ENCODE results near the gene SCN3A.

The SCN3A gene

DNA sequence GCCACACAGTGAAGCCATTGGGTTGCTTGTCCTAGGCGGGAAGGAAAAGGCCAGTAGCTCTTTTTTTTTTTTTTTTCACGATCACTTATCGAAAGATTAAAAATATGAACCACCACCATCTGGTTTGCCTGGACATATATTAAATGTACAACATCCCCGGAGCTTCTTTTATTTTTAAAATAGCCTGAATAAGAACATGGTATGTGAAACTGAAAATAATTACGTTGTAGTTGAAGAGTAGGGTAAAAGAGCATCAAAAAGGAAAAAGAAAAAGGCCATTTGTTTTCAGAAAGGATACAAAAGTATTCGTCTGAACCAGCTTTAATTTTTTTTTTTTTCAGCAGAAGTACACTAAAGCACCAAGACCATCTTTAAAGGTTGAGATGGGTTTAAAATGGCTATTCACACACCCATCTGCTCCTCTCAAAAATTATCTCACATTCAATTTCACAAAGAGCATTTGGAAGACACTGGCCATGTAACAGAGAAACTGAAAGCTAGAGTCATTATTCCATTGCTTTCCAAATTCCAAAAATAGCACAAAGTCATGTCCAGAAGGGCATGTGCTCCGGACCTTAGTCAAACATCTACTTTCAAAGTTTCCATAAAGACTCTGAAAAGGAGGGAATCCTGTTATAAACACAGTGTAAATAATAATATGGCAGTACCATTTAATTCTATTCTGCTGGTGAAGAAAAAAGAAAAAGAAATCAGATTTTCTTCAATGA, 82.9 kb downstream of the SCN3A start:
- in situ Hi-C loops (cut with MboI; ENCODE audit: low pct_unique_long_range_greater_than_20kb, low sequenced_read_pairs), result no loop called here
- DNase-seq, result no peak

DNA sequence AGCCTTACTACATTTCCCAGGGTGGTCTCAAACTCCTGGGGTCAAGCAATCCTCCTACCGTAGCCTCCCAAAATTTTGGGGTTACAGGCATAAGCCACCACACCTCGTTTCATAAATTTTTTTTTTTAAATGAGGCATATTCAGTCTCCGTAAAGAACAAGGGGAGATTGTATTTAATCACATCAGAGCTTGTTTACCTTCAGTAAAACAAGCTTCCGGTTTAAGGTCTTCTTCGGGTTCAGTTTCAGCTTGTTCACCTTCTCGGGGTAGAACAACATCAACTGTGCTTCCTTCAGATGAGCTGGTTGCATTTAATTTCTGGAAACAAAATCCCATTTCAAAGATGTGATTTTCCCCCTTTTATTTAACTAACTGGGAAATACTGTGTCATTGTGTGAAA, 88.6 kb downstream of the SCN3A start:
- no peak for DNase-seq
- in situ Hi-C loops (cut with MboI; ENCODE audit: low pct_unique_long_range_greater_than_20kb, low sequenced_read_pairs), result no loop called here

GRCh38 chr2:165114346-165114939, 89.4 kb downstream of the SCN3A start:
- no peak for DNase-seq

DNA sequence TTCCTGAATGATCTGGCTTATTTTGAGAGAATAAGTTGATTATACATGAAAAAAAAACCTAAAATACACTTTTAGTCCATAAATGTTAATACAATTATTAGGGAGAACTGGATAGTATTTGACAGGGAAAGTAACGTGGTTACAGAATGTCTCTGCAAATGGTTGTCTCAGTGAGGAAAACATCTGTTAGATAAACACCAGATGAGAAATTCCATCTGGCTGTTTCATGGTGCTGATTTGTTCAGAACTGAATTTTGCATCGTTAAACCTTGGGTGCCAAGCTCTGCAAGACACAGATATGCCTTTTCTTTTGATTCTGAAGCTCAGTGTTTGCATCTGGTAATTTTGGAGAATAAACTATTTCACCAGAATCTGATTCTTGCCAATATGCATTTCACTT, 90.4 kb downstream of the SCN3A start:
- in situ Hi-C loops (cut with MboI; ENCODE audit: low pct_unique_long_range_greater_than_20kb, low sequenced_read_pairs), result no loop called here
- DNase-seq, result no peak

More at GRCh38 chr2:165114346-165114939, 89.4 kb downstream of the SCN3A start:
- in situ Hi-C loops (cut with MboI; ENCODE audit: low pct_unique_long_range_greater_than_20kb, low sequenced_read_pairs), result no loop called here

DNA sequence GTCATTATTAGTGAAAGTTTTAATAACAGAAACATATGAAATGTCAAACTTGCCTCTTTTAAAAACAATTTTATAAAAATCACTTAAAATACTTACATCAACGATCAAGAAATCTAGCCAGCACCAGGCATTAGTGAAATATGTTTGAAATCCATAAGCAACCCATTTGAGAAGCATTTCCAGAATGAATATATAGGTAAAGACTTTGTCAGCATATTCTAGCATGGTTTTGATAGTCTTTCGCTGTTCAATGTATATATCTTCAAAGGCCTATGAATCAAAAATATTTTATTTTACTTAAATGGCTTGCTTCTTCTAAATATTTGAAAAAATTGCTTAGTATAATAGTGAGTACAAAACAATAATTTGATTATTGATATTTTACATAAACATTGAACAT, 91.1 kb downstream of the SCN3A start:
- DNase-seq, result no peak
- in situ Hi-C loops (cut with MboI; ENCODE audit: low pct_unique_long_range_greater_than_20kb, low sequenced_read_pairs), result no loop called here

DNA sequence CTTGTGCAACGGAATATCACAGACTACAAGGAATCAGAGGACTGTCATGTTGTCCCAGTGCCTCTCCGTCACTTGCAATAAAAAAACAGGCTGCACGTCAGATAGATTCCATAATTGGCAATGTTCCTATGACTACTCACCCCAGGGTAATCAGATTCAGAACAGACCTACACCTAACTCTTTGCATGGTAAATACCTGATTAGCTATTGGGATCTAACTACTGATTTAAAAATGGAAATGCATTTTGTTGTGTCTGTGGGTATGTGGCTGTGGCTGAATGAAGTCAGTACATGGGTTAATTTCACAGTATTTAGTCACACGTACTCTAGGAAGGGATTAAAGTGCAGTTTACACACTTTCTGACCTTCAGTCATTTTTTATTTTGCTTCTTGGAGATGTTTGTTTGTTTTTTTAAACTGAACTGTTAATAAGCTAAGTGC, 91.7 kb downstream of the SCN3A start:
- in situ Hi-C loops (cut with MboI; ENCODE audit: low pct_unique_long_range_greater_than_20kb, low sequenced_read_pairs), result no loop called here
- no peak for DNase-seq

GRCh38 chr2:165110394-165110793, 93.5 kb downstream of the SCN3A start:
- in situ Hi-C loops (cut with MboI; ENCODE audit: low pct_unique_long_range_greater_than_20kb, low sequenced_read_pairs), result no loop called here

DNA sequence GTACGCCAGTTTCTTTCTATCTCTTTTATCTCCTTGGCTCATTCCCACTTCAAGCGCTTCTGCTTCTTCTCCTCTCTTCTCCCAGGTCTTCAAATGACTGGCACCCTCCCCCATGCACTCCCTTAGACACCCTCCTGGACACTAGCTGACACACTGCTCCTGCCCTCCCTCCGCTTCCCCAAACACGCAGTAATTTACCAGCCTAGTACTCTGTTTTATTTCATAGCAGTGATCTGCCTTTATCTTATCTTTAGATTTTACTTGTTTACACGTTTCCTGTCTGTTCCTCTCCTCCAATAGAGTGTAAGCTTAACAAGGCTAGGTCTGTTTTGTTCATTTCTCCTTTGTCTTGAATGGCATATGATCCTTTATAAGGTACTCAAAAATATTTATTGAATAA, 93.9 kb downstream of the SCN3A start:
- DNase-seq, result no peak
- in situ Hi-C loops (cut with MboI; ENCODE audit: low pct_unique_long_range_greater_than_20kb, low sequenced_read_pairs), result no loop called here

More at GRCh38 chr2:165110394-165110793, 93.5 kb downstream of the SCN3A start:
- no peak for DNase-seq

GRCh38 chr2:165105926-165106325, 97.9 kb downstream of the SCN3A start:
- no peak for DNase-seq
- in situ Hi-C loops (cut with MboI; ENCODE audit: low pct_unique_long_range_greater_than_20kb, low sequenced_read_pairs), result no loop called here

- in situ Hi-C loops (cut with MboI; ENCODE audit: low pct_unique_long_range_greater_than_20kb, low sequenced_read_pairs), result no loop called here
- no peak for DNase-seq
Observed at GRCh38 chr2:165087933-165088901, 115.6 kb downstream of the SCN3A start.

DNA sequence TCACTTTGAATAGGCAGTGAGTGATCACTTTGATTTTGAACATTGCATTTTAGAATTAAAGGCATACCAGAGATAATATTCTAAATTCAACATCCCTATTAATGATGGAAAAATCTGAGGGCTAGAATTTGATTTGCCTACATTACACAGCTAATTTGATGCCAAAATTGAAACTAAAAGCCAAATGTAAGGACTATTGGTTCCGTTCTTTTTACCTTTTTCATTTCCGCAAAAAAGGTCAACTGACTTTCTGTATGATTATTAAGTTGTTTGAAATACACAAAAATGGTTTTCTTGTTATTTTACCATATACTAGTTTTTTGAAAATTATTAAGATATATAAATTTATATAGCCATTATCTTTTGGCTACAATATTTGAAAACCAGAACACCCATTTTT, 117.5 kb downstream of the SCN3A start:
- in situ Hi-C loops (cut with MboI; ENCODE audit: low pct_unique_long_range_greater_than_20kb, low sequenced_read_pairs), result no loop called here
- no peak for DNase-seq

- no peak for DNase-seq
- in situ Hi-C loops (cut with MboI; ENCODE audit: low pct_unique_long_range_greater_than_20kb, low sequenced_read_pairs), result no loop called here
Observed at GRCh38 chr2:165083326-165083725, 120.5 kb downstream of the SCN3A start.

DNA sequence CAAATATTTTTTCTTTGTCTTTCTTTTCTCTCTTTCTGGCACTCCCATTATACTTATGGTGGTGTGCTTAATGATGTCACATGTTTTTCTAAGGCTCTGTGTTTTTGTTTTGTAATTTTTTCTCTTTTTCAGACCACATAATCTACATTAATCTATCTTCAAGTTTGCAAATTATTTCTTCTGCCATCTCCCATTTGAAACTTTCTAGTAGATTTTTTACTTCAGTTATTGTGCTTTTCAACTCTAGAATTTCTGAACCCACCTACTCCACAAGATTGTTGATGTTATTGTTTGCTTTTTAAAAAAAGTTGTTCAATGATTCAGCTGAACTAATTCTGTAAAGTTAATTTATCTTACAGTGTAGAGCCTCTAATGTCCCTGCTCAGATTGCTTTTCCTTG, 121.4 kb downstream of the SCN3A start:
- no peak for DNase-seq
- in situ Hi-C loops (cut with MboI; ENCODE audit: low pct_unique_long_range_greater_than_20kb, low sequenced_read_pairs), result no loop called here

DNA sequence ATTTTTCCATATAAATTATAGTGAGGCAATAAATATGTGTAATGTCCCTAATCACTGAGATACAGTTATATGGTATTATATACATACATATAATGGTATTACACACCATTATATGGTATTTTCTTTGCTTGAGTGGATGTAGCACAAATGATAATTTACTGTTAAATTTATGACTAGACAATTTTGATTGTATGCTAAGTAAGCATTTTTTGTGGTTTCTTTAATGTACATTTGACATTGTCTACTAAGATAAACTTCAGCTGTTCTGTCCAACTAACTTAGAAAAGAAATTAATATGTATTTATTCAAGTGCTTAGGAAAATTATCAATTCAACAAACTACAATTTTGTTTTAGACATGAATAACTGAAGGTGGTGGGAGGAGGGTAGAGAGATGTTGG, 122.6 kb downstream of the SCN3A start:
- DNase-seq, result no peak
- in situ Hi-C loops (cut with MboI; ENCODE audit: low pct_unique_long_range_greater_than_20kb, low sequenced_read_pairs), result no loop called here

DNA sequence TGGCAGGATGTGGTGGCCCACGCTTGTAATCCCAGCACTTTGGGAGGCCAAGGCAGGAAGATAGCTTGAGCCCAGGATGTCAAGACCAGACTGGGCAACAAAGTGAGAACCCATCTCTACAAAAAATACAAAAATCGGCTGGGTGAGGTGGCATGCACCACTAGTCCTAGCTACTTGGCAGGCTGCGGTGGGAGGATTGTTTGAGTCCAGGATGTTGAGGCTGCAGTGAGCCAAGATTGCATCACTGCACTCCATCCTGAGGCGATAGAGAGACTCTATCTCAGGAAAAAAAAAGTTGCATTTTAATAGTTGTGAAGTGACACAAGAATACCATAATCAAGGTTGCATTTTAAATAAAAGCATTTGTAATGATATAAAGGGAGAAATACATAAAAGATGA, 124.4 kb downstream of the SCN3A start:
- in situ Hi-C loops (cut with MboI; ENCODE audit: low pct_unique_long_range_greater_than_20kb, low sequenced_read_pairs), result no loop called here
- no peak for DNase-seq

DNA sequence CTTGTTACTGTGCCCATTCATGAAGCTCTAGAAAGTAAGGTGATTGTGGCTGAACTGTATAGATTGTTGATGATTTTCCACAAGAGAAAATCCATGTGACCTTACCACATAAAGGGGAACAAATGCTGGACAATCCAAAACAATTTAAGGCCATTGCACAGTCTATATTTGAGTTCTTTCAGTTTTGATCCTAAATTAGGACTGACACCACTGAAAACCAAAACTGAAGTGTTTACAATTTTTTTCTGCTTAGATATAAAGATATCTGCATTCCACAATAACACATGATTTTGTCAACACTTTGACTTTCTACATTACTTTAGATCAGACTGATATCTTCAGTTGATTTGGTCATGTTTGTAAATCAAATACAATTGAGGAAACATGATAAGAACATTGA, 124.9 kb downstream of the SCN3A start:
- DNase-seq, result no peak
- in situ Hi-C loops (cut with MboI; ENCODE audit: low pct_unique_long_range_greater_than_20kb, low sequenced_read_pairs), result no loop called here

GRCh38 chr2:165074884-165075283, 129.0 kb downstream of the SCN3A start:
- in situ Hi-C loops (cut with MboI; ENCODE audit: low pct_unique_long_range_greater_than_20kb, low sequenced_read_pairs), result no loop called here
- no peak for DNase-seq

- DNase-seq, result no peak
- in situ Hi-C loops (cut with MboI; ENCODE audit: low pct_unique_long_range_greater_than_20kb, low sequenced_read_pairs), result no loop called here
Observed at GRCh38 chr2:165074323-165074722, 129.5 kb downstream of the SCN3A start.

- no peak for DNase-seq
Observed at GRCh38 chr2:165070076-165070475, 133.8 kb downstream of the SCN3A start.

GRCh38 chr2:165069151-165069550, 134.7 kb downstream of the SCN3A start:
- DNase-seq, result no peak
- in situ Hi-C loops (cut with MboI; ENCODE audit: low pct_unique_long_range_greater_than_20kb, low sequenced_read_pairs), result no loop called here

More at GRCh38 chr2:165070076-165070475, 133.8 kb downstream of the SCN3A start:
- in situ Hi-C loops (cut with MboI; ENCODE audit: low pct_unique_long_range_greater_than_20kb, low sequenced_read_pairs), result no loop called here

Data from KBM-7 (cell line).